HEK293 (cell line): ENCODE results near the gene TRIM27.
A peak's percentile ranks its signal among the peaks of the same experiment; 100 is the strongest.
"Not testable (repeated sequence)": the region's sequence is repeated elsewhere in the genome, so short reads cannot be mapped to it uniquely, and the experiment has no call there.

Source experiments
- CTCF ChIA-PET: fragments of 350-600 bp; formaldehyde crosslinking; extraction: SDS; loops from one replicate; lab custom pipeline; 2021; ENCODE audit warnings: antibody characterized with exemption; lab: Yijun Ruan, JAX
- POLR2A ChIA-PET: fragments of 300-600 bp; formaldehyde crosslinking; extraction: SDS; loops from one replicate; lab custom pipeline; 2020; ENCODE audit warnings: antibody characterized with exemption, inconsistent platforms; lab: Yijun Ruan, JAX
- H3K27ac ChIP-seq: fragments of 200-500 bp; sonication (Bioruptor generic); 2 replicates; pipeline ENCODE4 v1.5.1; 2014; ENCODE audit warnings: low read depth, low read length, control low read depth, inconsistent platforms; ENCODE audit errors: extremely low read depth
- H3K36me3 ChIP-seq, 2 experiments: fragments of 200-500 bp in 1 of 2; sonication (Bioruptor generic) in 1 of 2; 1 replicate in 1 of 2; 2 replicates in 1 of 2; pipeline ENCODE4 v1.5.1; 2014 to 2017; ENCODE audit warnings: inconsistent platforms in 2 of 2, low read length in 2 of 2; ENCODE audit not compliant: control insufficient read depth in 2 of 2, insufficient read depth in 1 of 2
- H3K4me1 ChIP-seq: fragments of 200-500 bp; sonication (Bioruptor generic); 2 replicates; pipeline ENCODE4 v1.5.1; 2014; ENCODE audit warnings: mild to moderate bottlenecking, low read length, inconsistent platforms; ENCODE audit not compliant: control insufficient read depth, insufficient read depth
- H3K4me3 ChIP-seq: 2 replicates; pipeline ENCODE4 v1.5.1; 2011; ENCODE audit warnings: low read depth, mild to moderate bottlenecking, control low read depth, low read length, moderate library complexity
- H3K9me3 ChIP-seq: fragments of 200-500 bp; sonication (Bioruptor generic); 2 replicates; pipeline ENCODE4 v1.5.1; 2014; ENCODE audit warnings: low read depth, low read length, inconsistent platforms; ENCODE audit not compliant: control insufficient read depth, insufficient read depth
- EGR2 ChIP-seq: fragments of 450-650 bp; formaldehyde crosslinking; IDR thresholded peaks from 2 replicates; pipeline ENCODE4 v1.5.1; 2016; ENCODE audit warnings: low read depth, missing biosample characterization, missing genetic modification characterization
- FEZF1 ChIP-seq: fragments of 450-650 bp; formaldehyde crosslinking; IDR thresholded peaks from 2 replicates; pipeline ENCODE4 v1.5.1; 2016; ENCODE audit warnings: missing biosample characterization, missing genetic modification characterization
- KLF10 ChIP-seq: fragments of 450-650 bp; IDR thresholded peaks from 2 replicates; pipeline ENCODE4 v1.5.1; 2018; ENCODE audit warnings: missing biosample characterization, mild to moderate bottlenecking, missing genetic modification characterization
- MZF1 ChIP-seq: fragments of 450-650 bp; formaldehyde crosslinking; IDR thresholded peaks from 2 replicates; pipeline ENCODE4 v1.5.1; 2017; ENCODE audit warnings: missing biosample characterization, missing genetic modification characterization, borderline replicate concordance
- PRDM1 ChIP-seq: fragments of 450-650 bp; formaldehyde crosslinking; IDR thresholded peaks from 2 replicates; pipeline ENCODE4; 2016; ENCODE audit warnings: missing biosample characterization, missing genetic modification characterization
- SALL2 ChIP-seq: fragments of 450-650 bp; formaldehyde crosslinking; IDR thresholded peaks from 2 replicates; pipeline ENCODE4 v1.5.0; 2017; ENCODE audit warnings: missing biosample characterization, mild to moderate bottlenecking, missing genetic modification characterization, borderline replicate concordance
- SETDB1 ChIP-seq: IDR thresholded peaks from one replicate; pipeline ENCODE4 v1.6.1; 2017; ENCODE audit warnings: mild to moderate bottlenecking, low read length, moderate library complexity, mixed read lengths; ENCODE audit not compliant: insufficient read length
- TCF7L2 ChIP-seq: IDR thresholded peaks from 2 replicates; pipeline ENCODE4 v1.6.1; 2011; ENCODE audit warnings: low read depth, mild to moderate bottlenecking, inconsistent platforms, low read length, moderate library complexity, borderline replicate concordance
- WT1 ChIP-seq: fragments of 450-650 bp; formaldehyde crosslinking; IDR thresholded peaks from 2 replicates; pipeline ENCODE4 v1.5.1; 2016; ENCODE audit warnings: missing biosample characterization, missing genetic modification characterization
- ZBTB17 ChIP-seq: fragments of 450-650 bp; formaldehyde crosslinking; IDR thresholded peaks from 2 replicates; pipeline ENCODE4 v1.5.1; 2016; ENCODE audit warnings: missing biosample characterization, missing genetic modification characterization
- ZEB2 ChIP-seq: fragments of 450-650 bp; formaldehyde crosslinking; IDR thresholded peaks from 2 replicates; pipeline ENCODE4 v1.5.1; 2016; ENCODE audit warnings: missing biosample characterization, missing genetic modification characterization
- ZFP37 ChIP-seq: fragments of 450-650 bp; formaldehyde crosslinking; IDR thresholded peaks from 2 replicates; pipeline ENCODE4 v1.5.1; 2016; ENCODE audit warnings: missing biosample characterization, missing genetic modification characterization
- ZNF10 ChIP-seq: fragments of 450-650 bp; formaldehyde crosslinking; IDR thresholded peaks from 2 replicates; pipeline ENCODE4 v1.5.1; 2017; ENCODE audit warnings: missing biosample characterization, missing genetic modification characterization
- ZNF140 ChIP-seq: fragments of 450-650 bp; formaldehyde crosslinking; IDR thresholded peaks from 2 replicates; pipeline ENCODE4 v1.5.1; 2016; ENCODE audit warnings: missing biosample characterization, missing genetic modification characterization
- ZNF184 ChIP-seq: fragments of 450-650 bp; IDR thresholded peaks from 2 replicates; pipeline ENCODE4 v1.5.1; 2018; ENCODE audit warnings: missing biosample characterization, mild to moderate bottlenecking, missing genetic modification characterization
- ZNF24 ChIP-seq: fragments of 450-650 bp; formaldehyde crosslinking; IDR thresholded peaks from 2 replicates; pipeline ENCODE4 v1.5.1; 2016; ENCODE audit warnings: missing biosample characterization, missing genetic modification characterization
- ZNF311 ChIP-seq: fragments of 450-650 bp; formaldehyde crosslinking; IDR thresholded peaks from 2 replicates; pipeline ENCODE4 v1.5.1; 2017; ENCODE audit warnings: missing biosample characterization, missing genetic modification characterization, borderline replicate concordance
- ZNF391 ChIP-seq: fragments of 450-650 bp; formaldehyde crosslinking; IDR thresholded peaks from 2 replicates; pipeline ENCODE4 v1.5.1; 2016; ENCODE audit warnings: low read depth, missing biosample characterization, missing genetic modification characterization, borderline replicate concordance
- ZNF549 ChIP-seq: fragments of 450-650 bp; IDR thresholded peaks from 2 replicates; pipeline ENCODE4 v1.5.1; 2018; ENCODE audit warnings: missing biosample characterization, missing genetic modification characterization, mild to moderate bottlenecking, inconsistent platforms, moderate library complexity
- ZNF561 ChIP-seq: fragments of 450-650 bp; IDR thresholded peaks from 2 replicates; pipeline ENCODE4 v1.5.1; 2018; ENCODE audit warnings: missing biosample characterization, missing genetic modification characterization, borderline replicate concordance
- ZNF626 ChIP-seq: fragments of 450-650 bp; sonication (Bioruptor Pico); formaldehyde crosslinking; IDR thresholded peaks from 2 replicates; pipeline ENCODE4 v1.5.1; 2018; ENCODE audit warnings: missing biosample characterization, missing genetic modification characterization, inconsistent platforms
- ZNF660 ChIP-seq: fragments of 450-650 bp; IDR thresholded peaks from 2 replicates; pipeline ENCODE4 v1.5.1; 2018; ENCODE audit warnings: missing biosample characterization, mild to moderate bottlenecking, missing genetic modification characterization
- ZNF664 ChIP-seq: fragments of 450-650 bp; formaldehyde crosslinking; IDR thresholded peaks from 2 replicates; pipeline ENCODE4 v1.5.1; 2016; ENCODE audit warnings: missing biosample characterization, missing genetic modification characterization
- ZNF670 ChIP-seq: fragments of 450-650 bp; formaldehyde crosslinking; IDR thresholded peaks from 2 replicates; pipeline ENCODE4 v1.5.1; 2016; ENCODE audit warnings: missing biosample characterization, missing genetic modification characterization, low read depth
- ZNF76 ChIP-seq: fragments of 450-650 bp; formaldehyde crosslinking; IDR thresholded peaks from 2 replicates; pipeline ENCODE4; 2016; ENCODE audit warnings: low read depth, missing biosample characterization, missing genetic modification characterization, borderline replicate concordance
- ZNF837 ChIP-seq: fragments of 450-650 bp; formaldehyde crosslinking; IDR thresholded peaks from 2 replicates; pipeline ENCODE4 v1.5.1; 2016; ENCODE audit warnings: missing biosample characterization, missing genetic modification characterization
- ZSCAN30 ChIP-seq: fragments of 450-650 bp; IDR thresholded peaks from 2 replicates; pipeline ENCODE4 v1.5.1; 2018; ENCODE audit warnings: missing biosample characterization, mild to moderate bottlenecking, missing genetic modification characterization, moderate library complexity
- ZXDB ChIP-seq: fragments of 450-650 bp; formaldehyde crosslinking; IDR thresholded peaks from 2 replicates; pipeline ENCODE4 v1.5.1; 2016; ENCODE audit warnings: missing biosample characterization, missing genetic modification characterization
- TF ChIP-seq, protein P1 (sequence below): fragments of 450-650 bp; IDR thresholded peaks from 2 replicates; pipeline ENCODE4 v1.5.1; 2018; ENCODE audit warnings: missing biosample characterization, mild to moderate bottlenecking, missing genetic modification characterization
- TF ChIP-seq, protein P2 (sequence below): fragments of 450-650 bp; formaldehyde crosslinking; IDR thresholded peaks from 2 replicates; pipeline ENCODE4 v1.5.1; 2016; ENCODE audit warnings: missing biosample characterization, missing genetic modification characterization
- TF ChIP-seq, protein P3 (sequence below): fragments of 450-650 bp; formaldehyde crosslinking; IDR thresholded peaks from 2 replicates; pipeline ENCODE4 v1.5.1; 2016; ENCODE audit warnings: missing biosample characterization, missing genetic modification characterization

Gene TRIM27

DNA sequence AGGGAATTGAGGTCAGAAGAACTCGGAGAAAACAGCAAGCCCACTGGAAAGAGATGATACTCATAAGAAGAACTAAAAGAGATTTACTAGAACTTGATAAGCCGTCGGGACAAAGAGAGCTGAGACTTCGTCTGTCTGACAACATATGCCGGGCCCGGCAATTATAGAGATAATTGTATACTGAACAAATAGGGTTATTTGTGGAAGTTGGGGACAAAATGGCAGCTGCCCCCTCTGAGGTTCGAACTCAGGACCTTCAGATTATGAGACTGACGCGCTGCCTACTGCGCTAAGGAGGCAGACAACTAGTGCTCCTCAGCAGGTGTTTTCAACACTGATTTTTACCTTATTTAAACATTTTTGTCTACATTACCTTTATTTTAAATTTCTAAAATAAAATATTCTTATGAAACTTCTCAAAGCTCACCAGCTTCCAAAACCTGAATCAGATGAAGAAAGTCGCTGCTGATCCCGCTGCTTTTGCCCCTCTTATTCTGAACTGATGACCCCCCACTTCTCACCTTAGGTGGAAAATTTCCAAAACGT lies 29.3 kb upstream of the TRIM27 start (continued):
- TF ChIP-seq PRDM1 (tag by site-specific recombination) (no peak), ZNF10 (tag by site-specific recombination) (peak; percentile 76; the same call in 1 of the 2 replicates), SETDB1 (no peak), ZEB2 (0 out of 2 replicates have a peak, but pooled peaks have one; percentile 48), ZNF549 (tag by site-specific recombination) (peak; percentile 40; the same call in 1 of the 2 replicates), MZF1 (tag by site-specific recombination) (0 out of 2 replicates have a peak, but pooled peaks have one; percentile 8), ZBTB17 (tag by site-specific recombination) (peak; percentile 46; the same call in 1 of the 2 replicates), ZNF76 (tag by site-specific recombination) (peak; percentile 21; the same call in 1 of the 2 replicates), KLF10 (peak; percentile 58), ZNF670 (tag by site-specific recombination) (no peak), ZNF561 (tag by site-specific recombination) (peak; percentile 69; the same call in 1 of the 2 replicates), ZSCAN30 (peak; percentile 77; the same call in 1 of the 2 replicates), ZNF24 (tag by site-specific recombination) (peak; percentile 49; the same call in 1 of the 2 replicates), WT1 (tag by site-specific recombination) (0 out of 2 replicates have a peak, but pooled peaks have one; percentile 17), TCF7L2 (no peak), ZNF660 (tag by site-specific recombination) (peak; percentile 98), EGR2 (tag by site-specific recombination) (no peak), ZFP37 (tag by site-specific recombination) (peak; percentile 64; the same call in 1 of the 2 replicates), ZNF140 (tag by site-specific recombination) (no peak), FEZF1 (tag by site-specific recombination) (no peak), ZNF391 (tag by site-specific recombination) (peak; percentile 79; the same call in 1 of the 2 replicates), ZNF837 (tag by site-specific recombination) (no peak), ZNF311 (tag by site-specific recombination) (no peak), ZXDB (tag by site-specific recombination) (peak; percentile 56; the same call in 1 of the 2 replicates), ZNF626 (0 out of 2 replicates have a peak, but pooled peaks have one; percentile 16), ZNF184 (tag by site-specific recombination) (peak; percentile 79; the same call in 1 of the 2 replicates), SALL2 (tag by site-specific recombination) (no peak), ZNF664 (tag by site-specific recombination) (no peak)
- TF ChIP-seq, protein P1, sequence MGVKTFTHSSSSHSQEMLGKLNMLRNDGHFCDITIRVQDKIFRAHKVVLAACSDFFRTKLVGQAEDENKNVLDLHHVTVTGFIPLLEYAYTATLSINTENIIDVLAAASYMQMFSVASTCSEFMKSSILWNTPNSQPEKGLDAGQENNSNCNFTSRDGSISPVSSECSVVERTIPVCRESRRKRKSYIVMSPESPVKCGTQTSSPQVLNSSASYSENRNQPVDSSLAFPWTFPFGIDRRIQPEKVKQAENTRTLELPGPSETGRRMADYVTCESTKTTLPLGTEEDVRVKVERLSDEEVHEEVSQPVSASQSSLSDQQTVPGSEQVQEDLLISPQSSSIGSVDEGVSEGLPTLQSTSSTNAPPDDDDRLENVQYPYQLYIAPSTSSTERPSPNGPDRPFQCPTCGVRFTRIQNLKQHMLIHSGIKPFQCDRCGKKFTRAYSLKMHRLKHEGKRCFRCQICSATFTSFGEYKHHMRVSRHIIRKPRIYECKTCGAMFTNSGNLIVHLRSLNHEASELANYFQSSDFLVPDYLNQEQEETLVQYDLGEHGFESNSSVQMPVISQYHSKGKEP (tag by site-specific recombination) = peak; percentile 27; the same call in 1 of the 2 replicates
- TF ChIP-seq, protein P2, sequence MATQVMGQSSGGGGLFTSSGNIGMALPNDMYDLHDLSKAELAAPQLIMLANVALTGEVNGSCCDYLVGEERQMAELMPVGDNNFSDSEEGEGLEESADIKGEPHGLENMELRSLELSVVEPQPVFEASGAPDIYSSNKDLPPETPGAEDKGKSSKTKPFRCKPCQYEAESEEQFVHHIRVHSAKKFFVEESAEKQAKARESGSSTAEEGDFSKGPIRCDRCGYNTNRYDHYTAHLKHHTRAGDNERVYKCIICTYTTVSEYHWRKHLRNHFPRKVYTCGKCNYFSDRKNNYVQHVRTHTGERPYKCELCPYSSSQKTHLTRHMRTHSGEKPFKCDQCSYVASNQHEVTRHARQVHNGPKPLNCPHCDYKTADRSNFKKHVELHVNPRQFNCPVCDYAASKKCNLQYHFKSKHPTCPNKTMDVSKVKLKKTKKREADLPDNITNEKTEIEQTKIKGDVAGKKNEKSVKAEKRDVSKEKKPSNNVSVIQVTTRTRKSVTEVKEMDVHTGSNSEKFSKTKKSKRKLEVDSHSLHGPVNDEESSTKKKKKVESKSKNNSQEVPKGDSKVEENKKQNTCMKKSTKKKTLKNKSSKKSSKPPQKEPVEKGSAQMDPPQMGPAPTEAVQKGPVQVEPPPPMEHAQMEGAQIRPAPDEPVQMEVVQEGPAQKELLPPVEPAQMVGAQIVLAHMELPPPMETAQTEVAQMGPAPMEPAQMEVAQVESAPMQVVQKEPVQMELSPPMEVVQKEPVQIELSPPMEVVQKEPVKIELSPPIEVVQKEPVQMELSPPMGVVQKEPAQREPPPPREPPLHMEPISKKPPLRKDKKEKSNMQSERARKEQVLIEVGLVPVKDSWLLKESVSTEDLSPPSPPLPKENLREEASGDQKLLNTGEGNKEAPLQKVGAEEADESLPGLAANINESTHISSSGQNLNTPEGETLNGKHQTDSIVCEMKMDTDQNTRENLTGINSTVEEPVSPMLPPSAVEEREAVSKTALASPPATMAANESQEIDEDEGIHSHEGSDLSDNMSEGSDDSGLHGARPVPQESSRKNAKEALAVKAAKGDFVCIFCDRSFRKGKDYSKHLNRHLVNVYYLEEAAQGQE (tag by site-specific recombination) = peak; percentile 11; the same call in 1 of the 2 replicates
- TF ChIP-seq, protein P3, sequence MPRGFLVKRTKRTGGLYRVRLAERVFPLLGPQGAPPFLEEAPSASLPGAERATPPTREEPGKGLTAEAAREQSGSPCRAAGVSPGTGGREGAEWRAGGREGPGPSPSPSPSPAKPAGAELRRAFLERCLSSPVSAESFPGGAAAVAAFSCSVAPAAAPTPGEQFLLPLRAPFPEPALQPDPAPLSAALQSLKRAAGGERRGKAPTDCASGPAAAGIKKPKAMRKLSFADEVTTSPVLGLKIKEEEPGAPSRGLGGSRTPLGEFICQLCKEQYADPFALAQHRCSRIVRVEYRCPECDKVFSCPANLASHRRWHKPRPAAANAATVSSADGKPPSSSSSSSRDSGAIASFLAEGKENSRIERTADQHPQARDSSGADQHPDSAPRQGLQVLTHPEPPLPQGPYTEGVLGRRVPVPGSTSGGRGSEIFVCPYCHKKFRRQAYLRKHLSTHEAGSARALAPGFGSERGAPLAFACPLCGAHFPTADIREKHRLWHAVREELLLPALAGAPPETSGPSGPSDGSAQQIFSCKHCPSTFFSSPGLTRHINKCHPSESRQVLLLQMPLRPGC (tag by site-specific recombination) = peak; percentile 15; the same call in 1 of the 2 replicates

DNA sequence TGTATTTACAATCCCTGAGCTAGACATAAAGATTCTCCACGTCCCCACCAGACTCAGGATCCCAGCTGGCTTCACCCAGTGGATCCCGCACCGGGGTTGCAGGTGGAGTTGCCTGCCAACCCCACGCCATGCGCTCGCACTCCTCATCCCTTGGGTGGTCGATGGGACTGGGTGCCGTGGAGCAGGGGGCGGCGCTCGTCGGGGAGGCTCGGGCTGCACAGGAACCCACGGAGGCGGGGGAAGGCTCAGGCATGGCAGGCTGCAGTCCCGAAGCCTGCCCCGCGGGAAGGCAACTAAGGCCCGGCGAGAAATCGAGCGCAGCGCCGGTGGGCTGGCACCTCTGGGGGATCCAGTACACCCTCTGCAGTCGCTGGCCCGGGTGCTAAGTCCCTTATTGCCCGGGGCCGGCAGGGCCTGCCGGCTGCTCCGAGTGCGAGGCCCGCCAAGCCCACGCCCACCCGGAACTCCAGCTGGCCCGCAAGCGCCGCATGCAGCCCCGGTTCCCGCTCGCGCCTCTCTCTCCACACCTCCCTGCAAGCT lies 25.9 kb upstream of the TRIM27 start:
- POLR2A ChIA-PET = interaction anchor here (0.6 to 1.2 kb wide), 4 partner anchors 15 to 154 kb away, joined by 3 read pairs; no protein-coding TSS in a partner anchor
- CTCF ChIA-PET = interaction anchor here (0.6 to 1.1 kb wide), 3 partner anchors 32 to 156 kb away, joined by 3 to 5 read pairs (median 3); no protein-coding TSS in a partner anchor
- not testable (repeated sequence) for H3K4me3 ChIP-seq, H3K36me3 ChIP-seq, H3K9me3 ChIP-seq, H3K4me1 ChIP-seq, H3K27ac ChIP-seq
